Kidney epithelial cell (primary cell): ENCODE results near the gene SIGLEC9. TPM values are rescaled to one million over a fixed set of nuclear protein-coding genes. Genes with fewer than 3 reads are reported as not detected.

Source experiments
- DNase-seq: peaks from one replicate; pipeline ENCODE4 v3.0.0-alpha.2; 2010; ENCODE audit warnings: low read depth
- H3K27me3 ChIP-seq: 2 replicates; pipeline ENCODE4 v1.6.0; 2011; ENCODE audit warnings: low read length; ENCODE audit not compliant: control insufficient read depth, insufficient read depth
- H3K36me3 ChIP-seq: 2 replicates; pipeline ENCODE4 v1.5.1; 2011; ENCODE audit warnings: low read length; ENCODE audit not compliant: control insufficient read depth, insufficient read depth
- H3K4me3 ChIP-seq: 2 replicates; pipeline ENCODE4 v1.5.1; 2011; ENCODE audit warnings: low read depth, mild to moderate bottlenecking, control low read depth, low read length
- total RNA-seq: library from RNA; depleted of rRNA; stranded (reverse); fragments of >200 nt; gene quantifications from 2 replicates; pipeline ENCODE4 v1.2.3, GENCODE V29; 2015
- TF ChIP-seq, protein P1 (sequence below): IDR thresholded peaks from 2 replicates; pipeline ENCODE4 v1.5.1; 2011; ENCODE audit warnings: mild to moderate bottlenecking, moderate library complexity, low read length, control low read depth, inconsistent platforms; ENCODE audit not compliant: insufficient read depth, poor library complexity, severe bottlenecking

The SIGLEC9 gene
- total RNA-seq, 1 donor from 2014 or later: 0.13 TPM

DNA sequence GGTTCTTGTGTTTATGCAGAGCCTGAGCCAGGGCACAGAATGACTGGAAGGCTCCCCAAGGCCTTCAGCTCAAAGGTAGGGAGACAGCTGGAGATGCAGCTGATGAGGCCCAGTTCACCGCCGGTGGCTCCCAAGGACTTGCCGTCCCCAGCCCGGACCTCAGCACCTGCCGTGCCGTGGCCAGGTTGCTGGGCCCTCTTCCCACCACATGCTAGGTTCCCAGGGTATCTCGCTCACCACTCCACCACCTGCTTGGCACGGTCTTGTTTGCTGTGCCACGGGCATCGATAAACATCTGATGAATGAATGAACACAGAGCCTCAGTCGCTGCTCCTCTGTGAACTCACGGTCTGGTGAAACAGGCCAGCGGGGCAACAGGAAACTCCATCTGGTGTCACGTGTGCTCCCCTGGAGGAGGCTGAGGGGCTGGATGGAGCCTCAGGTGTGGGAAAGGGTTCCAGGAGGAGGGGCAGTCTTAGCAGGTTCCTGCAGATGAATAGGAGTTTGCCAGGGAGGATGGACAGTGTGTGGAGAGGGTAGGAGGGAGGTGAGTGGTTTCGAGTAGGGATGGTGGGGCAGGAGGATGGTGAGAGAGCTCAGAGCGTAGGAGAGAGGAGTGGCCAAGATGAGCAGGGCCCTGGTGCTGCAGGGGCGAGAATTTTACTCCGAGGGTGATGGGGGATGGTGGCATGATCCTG lies 38.4 kb upstream of the SIGLEC9 start:
- TF ChIP-seq, protein P1, sequence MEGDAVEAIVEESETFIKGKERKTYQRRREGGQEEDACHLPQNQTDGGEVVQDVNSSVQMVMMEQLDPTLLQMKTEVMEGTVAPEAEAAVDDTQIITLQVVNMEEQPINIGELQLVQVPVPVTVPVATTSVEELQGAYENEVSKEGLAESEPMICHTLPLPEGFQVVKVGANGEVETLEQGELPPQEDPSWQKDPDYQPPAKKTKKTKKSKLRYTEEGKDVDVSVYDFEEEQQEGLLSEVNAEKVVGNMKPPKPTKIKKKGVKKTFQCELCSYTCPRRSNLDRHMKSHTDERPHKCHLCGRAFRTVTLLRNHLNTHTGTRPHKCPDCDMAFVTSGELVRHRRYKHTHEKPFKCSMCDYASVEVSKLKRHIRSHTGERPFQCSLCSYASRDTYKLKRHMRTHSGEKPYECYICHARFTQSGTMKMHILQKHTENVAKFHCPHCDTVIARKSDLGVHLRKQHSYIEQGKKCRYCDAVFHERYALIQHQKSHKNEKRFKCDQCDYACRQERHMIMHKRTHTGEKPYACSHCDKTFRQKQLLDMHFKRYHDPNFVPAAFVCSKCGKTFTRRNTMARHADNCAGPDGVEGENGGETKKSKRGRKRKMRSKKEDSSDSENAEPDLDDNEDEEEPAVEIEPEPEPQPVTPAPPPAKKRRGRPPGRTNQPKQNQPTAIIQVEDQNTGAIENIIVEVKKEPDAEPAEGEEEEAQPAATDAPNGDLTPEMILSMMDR: no peak
- no peaks in the 10 kb centered on the region for H3K36me3 ChIP-seq
- no peak overlapping the region for H3K4me3 ChIP-seq
- H3K27me3 ChIP-seq: peaks cover 2% of the 10 kb centered on the region
- no peak for DNase-seq

DNA sequence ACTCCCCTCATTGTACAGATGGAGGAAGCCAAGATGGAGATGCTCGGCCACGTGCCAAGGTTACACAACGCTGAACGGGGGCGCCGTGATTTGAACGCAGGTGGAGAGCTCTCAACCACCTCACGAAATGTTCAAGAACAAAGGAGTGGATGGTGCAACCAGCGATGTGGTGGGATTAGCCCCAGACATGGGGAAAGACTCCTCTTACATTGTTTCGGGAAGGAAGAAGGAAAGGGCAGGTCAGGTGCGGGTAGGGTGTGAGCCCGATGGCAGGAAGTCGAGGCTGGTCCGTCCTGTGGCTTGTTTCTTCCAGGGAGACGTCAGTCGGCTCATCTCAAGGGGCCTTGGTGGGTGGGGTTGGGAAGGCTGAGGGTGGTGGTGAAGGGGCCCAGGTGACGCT lies 34.9 kb upstream of the SIGLEC9 start:
- H3K27me3 ChIP-seq: no peaks in the 10 kb centered on the region
- TF ChIP-seq, protein P1: no peak
- no peak overlapping the region for H3K4me3 ChIP-seq
- no peaks in the 10 kb centered on the region for H3K36me3 ChIP-seq
- DNase-seq: no peak

DNA sequence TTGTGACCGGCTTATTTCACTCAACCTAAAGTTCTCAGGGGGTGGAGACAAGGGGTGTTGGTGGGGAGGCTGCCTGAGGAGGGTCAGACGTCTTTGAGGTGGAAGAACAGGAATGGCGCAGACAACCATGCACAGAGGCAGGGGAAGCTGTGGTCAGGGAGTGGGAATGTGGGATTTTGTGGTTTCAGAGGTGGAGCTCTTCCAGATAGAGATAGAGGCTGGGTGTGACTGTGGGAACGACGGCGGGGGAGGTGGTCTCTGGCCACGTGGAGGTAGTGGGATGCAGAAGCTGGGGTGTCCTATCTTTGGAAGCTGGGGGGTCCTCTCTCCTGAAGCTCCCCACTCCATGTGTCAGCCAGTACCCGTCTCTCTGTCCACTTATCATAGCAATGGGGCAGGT lies 34.2 kb upstream of the SIGLEC9 start:
- DNase-seq: no peak
- TF ChIP-seq, protein P1: no peak
- H3K36me3 ChIP-seq: no peaks in the 10 kb centered on the region
- H3K4me3 ChIP-seq: no peak overlapping the region
- no peaks in the 10 kb centered on the region for H3K27me3 ChIP-seq

DNA sequence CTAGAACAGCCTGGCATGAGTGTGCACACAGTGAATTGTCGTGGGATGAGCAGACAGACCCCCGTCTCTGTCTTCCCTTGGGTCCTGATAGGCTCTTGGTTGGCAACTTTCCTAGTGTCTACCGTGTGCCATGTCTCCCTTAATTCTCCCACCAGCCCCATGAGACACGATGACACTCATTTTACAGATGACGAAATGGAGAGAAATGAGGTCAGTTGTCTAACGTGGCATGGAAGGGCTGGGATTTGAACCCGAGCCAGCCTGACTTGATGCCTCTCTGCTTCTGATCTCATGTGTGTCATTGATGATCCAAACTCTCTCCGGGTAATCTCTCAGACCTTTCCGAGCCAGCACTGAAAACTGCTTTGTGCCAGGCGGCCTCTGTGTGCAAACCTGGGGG lies 33.6 kb upstream of the SIGLEC9 start:
- H3K4me3 ChIP-seq: no peak overlapping the region
- TF ChIP-seq, protein P1: no peak
- no peaks in the 10 kb centered on the region for H3K27me3 ChIP-seq
- DNase-seq: no peak
- no peaks in the 10 kb centered on the region for H3K36me3 ChIP-seq

DNA sequence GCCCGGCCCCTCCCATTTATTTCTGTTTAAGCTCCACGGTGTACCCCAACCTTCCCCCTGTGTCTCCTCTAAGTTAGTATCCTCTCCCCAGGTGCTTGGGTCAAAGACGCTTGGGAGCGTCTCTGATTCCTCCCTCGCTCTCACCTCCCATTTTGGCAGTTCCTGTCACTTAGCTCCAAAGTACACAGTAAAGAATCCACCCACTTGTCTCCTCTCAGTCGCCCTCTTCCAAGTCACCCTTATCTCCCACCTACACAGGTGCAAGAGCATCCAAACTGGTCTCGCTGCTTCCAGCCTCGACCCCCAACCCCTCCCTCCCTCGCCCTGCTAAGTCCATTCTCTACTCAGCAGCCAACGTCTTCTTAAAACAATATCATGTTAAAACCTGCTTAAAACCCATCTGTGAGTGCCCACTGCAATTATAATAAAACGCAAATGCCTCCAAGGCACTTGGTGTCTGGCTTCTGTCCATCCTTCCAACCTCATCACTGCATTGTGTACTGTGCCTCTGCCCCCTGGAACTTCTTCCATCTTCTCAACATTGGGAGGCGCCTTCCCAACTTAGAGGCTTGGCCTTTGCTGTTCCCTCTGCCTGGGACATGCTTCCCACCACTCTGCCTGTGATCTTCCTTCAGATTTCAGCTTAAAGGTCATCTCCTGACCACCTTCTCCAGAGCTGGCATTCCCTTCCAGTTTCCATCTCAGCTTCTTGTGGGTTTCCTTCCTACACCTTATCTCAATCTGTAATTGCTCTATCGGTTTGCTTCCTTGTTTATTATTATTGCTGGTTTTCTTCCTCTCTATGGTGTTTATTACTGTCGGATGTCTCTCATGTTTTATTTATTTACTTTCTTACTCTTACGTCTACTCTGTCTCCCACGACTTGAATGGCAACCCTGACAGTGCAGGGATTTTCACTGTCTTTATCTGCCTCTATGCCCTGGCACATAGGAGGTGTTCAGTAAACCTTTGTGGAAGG lies 32.5 kb upstream of the SIGLEC9 start:
- TF ChIP-seq, protein P1: no peak
- Histone ChIP-seq H3K36me3 (no peaks in the 10 kb centered on the region), H3K4me3 (no peak overlapping the region), H3K27me3 (no peaks in the 10 kb centered on the region)
- DNase-seq: no peak
